CD4-positive, alpha-beta T cell treated with Interleukin-17A for 4 hours (primary cell): Measurements from ENCODE around the gene MYMX.
"Not testable (repeated sequence)": the region's sequence is repeated elsewhere in the genome, so short reads cannot be mapped to it uniquely, and the experiment has no call there.

Experiments used
- DNase-seq: peaks from one replicate; pipeline ENCODE4 v3.0.0-alpha.2; 2020; ENCODE audit warnings: mixed read lengths

The MYMX gene

GRCh38 chr6:44216677-44217331, at the start of gene MYMX:
MYMX (plus strand) TSS chr6:44216926; CDS start chr6:44217472, 546 bp downstream.
- no peak for DNase-seq

GRCh38 chr6:44167567-44167966, 49.2 kb upstream of the MYMX start:
- DNase-seq: no peak

GRCh38 chr6:44169154-44169553, 47.6 kb upstream of the MYMX start:
- no peak for DNase-seq

- no peak for DNase-seq
Measured at GRCh38 chr6:44169886-44170570, 46.7 kb upstream of the MYMX start.

- no peak for DNase-seq
Measured at GRCh38 chr6:44171899-44172546, 44.7 kb upstream of the MYMX start.

- peak; percentile 83 for DNase-seq
Measured at GRCh38 chr6:44172731-44173500, 43.8 kb upstream of the MYMX start.

- DNase-seq: no peak
Measured at GRCh38 chr6:44176130-44176761, 40.5 kb upstream of the MYMX start.

- DNase-seq: no peak
Measured at GRCh38 chr6:44176762-44177509, 39.8 kb upstream of the MYMX start.

- DNase-seq: no peak
Measured at GRCh38 chr6:44177691-44178423, 38.9 kb upstream of the MYMX start.

- DNase-seq: no peak
Measured at GRCh38 chr6:44178424-44179071, 38.2 kb upstream of the MYMX start.

GRCh38 chr6:44179072-44179536, 37.6 kb upstream of the MYMX start:
- no peak for DNase-seq

GRCh38 chr6:44179648-44180047, 37.1 kb upstream of the MYMX start:
- DNase-seq: no peak

- DNase-seq: no peak
Measured at GRCh38 chr6:44180406-44180805, 36.3 kb upstream of the MYMX start.

GRCh38 chr6:44180886-44181285, 35.8 kb upstream of the MYMX start:
- no peak for DNase-seq

GRCh38 chr6:44181784-44182183, 34.9 kb upstream of the MYMX start:
- DNase-seq: not testable (repeated sequence)

GRCh38 chr6:44182911-44183390, 33.8 kb upstream of the MYMX start:
- no peak for DNase-seq

- DNase-seq: no peak
Measured at GRCh38 chr6:44183783-44184182, 32.9 kb upstream of the MYMX start.

- not testable (repeated sequence) for DNase-seq
Measured at GRCh38 chr6:44185356-44185755, 31.4 kb upstream of the MYMX start.

- no peak for DNase-seq
Measured at GRCh38 chr6:44185953-44186634, 30.6 kb upstream of the MYMX start.

GRCh38 chr6:44186635-44187025, 30.1 kb upstream of the MYMX start:
- DNase-seq: no peak
